Panc1 (cell line): Measurements from ENCODE around the gene GLRX. TPM values are rescaled to one million over a fixed set of nuclear protein-coding genes. Genes with fewer than 3 reads are reported as not detected.

Source experiments
- ATAC-seq: fragments of 200-7000 bp; cut with Tn5 transposase; 2 replicates; pipeline ENCODE4 v1.9.1; 2020; ENCODE audit warnings: mild to moderate bottlenecking, moderate library complexity
- BruUV-seq: library from RNA; stranded (reverse); fragments of 400-500 nt; replicated peaks from 2 replicates; lab custom pipeline; 2021; lab: Mats Ljungman, UMichigan
- CTCF ChIA-PET: fragments of 300-600 bp; sonication (Branson Sonifier 250); formaldehyde crosslinking; loops from one replicate; lab custom pipeline; 2022; ENCODE audit warnings: antibody characterized with exemption; lab: Charles Lee
- POLR2A ChIA-PET: fragments of 300-600 bp; sonication (Branson Sonifier 250); formaldehyde crosslinking; loops from one replicate; lab custom pipeline; 2022; ENCODE audit warnings: antibody characterized with exemption; lab: Charles Lee
- DNase-seq: peaks from one replicate; pipeline ENCODE4 v3.0.0-alpha.2; 2010; ENCODE audit warnings: low read depth, low spot score
- H3K27ac ChIP-seq: 2 replicates; pipeline ENCODE4 v1.5.1; 2011; ENCODE audit warnings: mild to moderate bottlenecking, low read length, inconsistent platforms
- H3K27me3 ChIP-seq: fragments of 200-500 bp; sonication (Bioruptor generic); 2 replicates; pipeline ENCODE4 v1.6.0; 2014; ENCODE audit warnings: low read length, inconsistent platforms; ENCODE audit not compliant: control insufficient read depth, insufficient read depth
- H3K36me3 ChIP-seq: fragments of 200-500 bp; sonication (Bioruptor generic); 2 replicates; pipeline ENCODE4 v1.5.1; 2014; ENCODE audit warnings: inconsistent platforms, mild to moderate bottlenecking, low read length, moderate library complexity; ENCODE audit not compliant: control insufficient read depth, insufficient read depth
- H3K4me1 ChIP-seq: 2 replicates; pipeline ENCODE4 v1.5.1; 2011; ENCODE audit warnings: inconsistent platforms, mild to moderate bottlenecking, low read length, moderate library complexity; ENCODE audit not compliant: control insufficient read depth, insufficient read depth
- H3K4me3 ChIP-seq, 2 experiments: 2 replicates each; pipeline ENCODE4 v1.5.1; 2011 to 2012; ENCODE audit warnings: low read depth in 2 of 2, low read length in 2 of 2, mild to moderate bottlenecking in 2 of 2, inconsistent platforms in 1 of 2, moderate library complexity in 1 of 2
- H3K9me3 ChIP-seq: fragments of 200-500 bp; sonication (Bioruptor generic); 2 replicates; pipeline ENCODE4 v1.5.1; 2014; ENCODE audit warnings: low read depth, mild to moderate bottlenecking, inconsistent platforms, low read length, moderate library complexity; ENCODE audit not compliant: control insufficient read depth, insufficient read depth
- CTCF ChIP-seq: fragments of 450-650 bp; IDR thresholded peaks from 2 replicates; pipeline ENCODE4 v1.5.1; 2017; ENCODE audit warnings: mild to moderate bottlenecking
- POLR2AphosphoS5 ChIP-seq: IDR thresholded peaks from 2 replicates; pipeline ENCODE4 v1.6.1; 2012; ENCODE audit warnings: mild to moderate bottlenecking, low read depth, low read length, moderate library complexity
- SIN3A ChIP-seq: IDR thresholded peaks from 2 replicates; pipeline ENCODE4 v1.6.1; 2012; ENCODE audit warnings: low read depth, mild to moderate bottlenecking, low read length, moderate library complexity, borderline replicate concordance; ENCODE audit not compliant: insufficient read depth
- TCF7L2 ChIP-seq: IDR thresholded peaks from 2 replicates; pipeline ENCODE4 v1.6.1; 2011; ENCODE audit warnings: mild to moderate bottlenecking, low read depth, low read length, inconsistent platforms
- in situ Hi-C: cut with HindIII; loops from 2 replicates; pipeline ENCODE4 v1.10.0; 2016; ENCODE audit warnings: low sequenced_read_pairs, low pct_unique_long_range_greater_than_20kb
- intact Hi-C: fragments of 100-400 bp; cut with micrococcal nuclease; formaldehyde crosslinking; loops from one replicate; pipeline ENCODE4 v1.10.0; 2022; ENCODE audit not compliant: unreplicated experiment
- total RNA-seq: library from RNA; stranded (reverse); gene quantifications from one replicate; pipeline ENCODE4 v1.2.1, GENCODE V29; 2021; ENCODE audit not compliant: unreplicated experiment
- TF ChIP-seq, protein P1 (sequence below), 2 experiments: IDR thresholded peaks; 2 replicates each; pipeline ENCODE4 v1.6.1; 2011 to 2012; ENCODE audit warnings: low read depth in 2 of 2, control low read depth in 1 of 2, low read length in 1 of 2, mild to moderate bottlenecking in 1 of 2, moderate library complexity in 1 of 2; ENCODE audit not compliant: insufficient read depth in 1 of 2

The GLRX gene
- total RNA-seq, 1 experiment from 2014 or later, result 5.8 TPM

DNA sequence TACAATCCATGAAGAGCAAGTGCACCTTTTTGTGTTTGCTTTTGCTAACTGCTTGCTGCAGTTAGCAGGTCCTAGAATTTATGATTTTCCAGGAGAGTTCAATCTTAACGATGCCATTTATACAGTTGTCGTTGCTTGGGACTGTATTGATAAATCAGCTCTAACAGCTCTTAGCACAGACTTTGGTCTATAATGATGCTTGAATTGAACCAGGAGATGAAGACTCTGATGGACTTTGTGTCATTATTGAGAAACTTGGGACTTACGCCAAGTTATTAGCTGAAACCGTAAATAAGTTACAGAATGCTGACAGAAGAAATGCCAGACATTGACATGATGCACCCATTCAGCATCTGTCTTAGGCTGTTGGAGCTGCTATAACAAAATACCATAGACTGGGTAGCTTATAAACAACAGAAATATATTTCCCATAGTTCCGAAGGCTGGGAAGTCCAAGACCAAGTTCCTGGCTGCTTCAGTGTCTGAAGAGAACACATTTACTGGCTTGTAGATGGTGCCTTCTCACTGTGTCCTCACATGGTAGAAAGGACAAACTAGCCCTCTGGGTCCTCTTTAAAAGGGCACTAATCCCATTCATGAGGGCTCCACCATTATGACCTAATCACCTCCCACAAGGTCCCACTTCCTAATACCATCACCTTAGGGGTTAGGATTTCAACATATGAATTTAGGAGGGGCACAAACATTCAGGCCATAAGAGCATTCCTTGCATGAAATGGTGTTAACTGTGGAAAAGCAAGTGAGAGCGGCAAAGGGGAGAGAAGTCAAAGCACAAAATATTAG is 17.6 kb downstream of the GLRX start:
- H3K9me3 ChIP-seq, result no peaks in the 10 kb centered on the region
- intact Hi-C loops, result no loop called here
- H3K4me1 ChIP-seq, result no peaks in the 10 kb centered on the region
- no peak overlapping the region for H3K27ac ChIP-seq
- ChIA-PET POLR2A (no interaction called here), CTCF (no interaction called here)
- no TSS peak for BruUV-seq
- no peaks in the 10 kb centered on the region for H3K27me3 ChIP-seq
- DNase-seq (no peak), ATAC-seq (no peak)
- in situ Hi-C loops, result no loop called here
- H3K4me3 ChIP-seq, result no peak overlapping the region
- TF ChIP-seq SIN3A (no peak), POLR2AphosphoS5 (no peak), CTCF (no peak), TCF7L2 (no peak)
- TF ChIP-seq, protein P1, sequence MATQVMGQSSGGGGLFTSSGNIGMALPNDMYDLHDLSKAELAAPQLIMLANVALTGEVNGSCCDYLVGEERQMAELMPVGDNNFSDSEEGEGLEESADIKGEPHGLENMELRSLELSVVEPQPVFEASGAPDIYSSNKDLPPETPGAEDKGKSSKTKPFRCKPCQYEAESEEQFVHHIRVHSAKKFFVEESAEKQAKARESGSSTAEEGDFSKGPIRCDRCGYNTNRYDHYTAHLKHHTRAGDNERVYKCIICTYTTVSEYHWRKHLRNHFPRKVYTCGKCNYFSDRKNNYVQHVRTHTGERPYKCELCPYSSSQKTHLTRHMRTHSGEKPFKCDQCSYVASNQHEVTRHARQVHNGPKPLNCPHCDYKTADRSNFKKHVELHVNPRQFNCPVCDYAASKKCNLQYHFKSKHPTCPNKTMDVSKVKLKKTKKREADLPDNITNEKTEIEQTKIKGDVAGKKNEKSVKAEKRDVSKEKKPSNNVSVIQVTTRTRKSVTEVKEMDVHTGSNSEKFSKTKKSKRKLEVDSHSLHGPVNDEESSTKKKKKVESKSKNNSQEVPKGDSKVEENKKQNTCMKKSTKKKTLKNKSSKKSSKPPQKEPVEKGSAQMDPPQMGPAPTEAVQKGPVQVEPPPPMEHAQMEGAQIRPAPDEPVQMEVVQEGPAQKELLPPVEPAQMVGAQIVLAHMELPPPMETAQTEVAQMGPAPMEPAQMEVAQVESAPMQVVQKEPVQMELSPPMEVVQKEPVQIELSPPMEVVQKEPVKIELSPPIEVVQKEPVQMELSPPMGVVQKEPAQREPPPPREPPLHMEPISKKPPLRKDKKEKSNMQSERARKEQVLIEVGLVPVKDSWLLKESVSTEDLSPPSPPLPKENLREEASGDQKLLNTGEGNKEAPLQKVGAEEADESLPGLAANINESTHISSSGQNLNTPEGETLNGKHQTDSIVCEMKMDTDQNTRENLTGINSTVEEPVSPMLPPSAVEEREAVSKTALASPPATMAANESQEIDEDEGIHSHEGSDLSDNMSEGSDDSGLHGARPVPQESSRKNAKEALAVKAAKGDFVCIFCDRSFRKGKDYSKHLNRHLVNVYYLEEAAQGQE (IDR thresholded peaks at IDR 0.05; ENCODE audit: insufficient read depth in 1 of 2, low read depth in 2 of 2, low read length in 1 of 2), result no peak
- H3K36me3 ChIP-seq, result no peaks in the 10 kb centered on the region

- DNase-seq, result no peak
- in situ Hi-C loops, result no loop called here
- TF ChIP-seq CTCF, result no peak
- TF ChIP-seq, protein P1 (IDR thresholded peaks at IDR 0.05; ENCODE audit: insufficient read depth in 1 of 2, low read depth in 2 of 2, low read length in 1 of 2), result no peak
- no peak for TF ChIP-seq POLR2AphosphoS5
- TF ChIP-seq SIN3A, result no peak
- TF ChIP-seq TCF7L2, result no peak
- H3K4me3 ChIP-seq, result no peak overlapping the region
- ATAC-seq, result no peak
- ChIA-PET POLR2A (interaction anchor here (0.6 kb wide), 1 partner anchor 158 kb away, joined by 3 read pairs; no protein-coding TSS in a partner anchor), CTCF (no interaction called here)
- no peaks in the 10 kb centered on the region for H3K4me1 ChIP-seq
- no peaks in the 10 kb centered on the region for H3K36me3 ChIP-seq
- no peaks in the 10 kb centered on the region for H3K9me3 ChIP-seq
- H3K27ac ChIP-seq, result no peak overlapping the region
- intact Hi-C loops, result no loop called here
- BruUV-seq, result no TSS peak
- H3K27me3 ChIP-seq, result no peaks in the 10 kb centered on the region
Measured at GRCh38 chr5:95803271-95804148, 19.0 kb downstream of the GLRX start.
